Measurements from ENCODE around the gene TLL2.

- no peak for TF ChIP-seq POLR2AphosphoS5 (IDR thresholded peaks at IDR 0.05; ENCODE audit: low read depth, low read length)
- no peak for TF ChIP-seq TAF1 (IDR thresholded peaks at IDR 0.05; ENCODE audit: low read depth, low read length)
- no peak for TF ChIP-seq POLR2A (IDR thresholded peaks at IDR 0.05; ENCODE audit: low read depth, low read length)
- TF ChIP-seq POU2F2 (IDR thresholded peaks at IDR 0.05; ENCODE audit: low read depth, low read length), result no peak
- no peak for TF ChIP-seq SPI1 (IDR thresholded peaks at IDR 0.05; ENCODE audit: low read depth, low read length)
- TF ChIP-seq PAX5 (IDR thresholded peaks at IDR 0.05; ENCODE audit: insufficient read depth, low read length, severe bottlenecking), result no peak
Observed at GRCh38 chr10:96322275-96322674, 191.5 kb downstream of the TLL2 start.
